ENCODE data around the gene SEMA5B. TPM values are rescaled to one million over a fixed set of nuclear protein-coding genes. Genes with fewer than 3 reads are reported as not detected.
A peak's percentile ranks its signal among the peaks of the same experiment; 100 is the strongest.

Gene SEMA5B
- total RNA-seq, 2 donors from 2014 or later, result 0.51 to 3.5 TPM

- Histone ChIP-seq H3K9me3 (no peaks in the 10 kb centered on the region), H3K4me3 (no peak overlapping the region), H3K4me1 (no peaks in the 10 kb centered on the region), H3K27ac (no peak overlapping the region), H3K36me3 (no peaks in the 10 kb centered on the region), H3K27me3 (no peaks in the 10 kb centered on the region)
- DNase-seq (ENCODE audit: low spot score), result no peak
- TF ChIP-seq CTCF (IDR thresholded peaks at IDR 0.05), result no peak
Observed at GRCh38 chr3:122911901-122912300, 115.7 kb downstream of the SEMA5B start.

- Histone ChIP-seq H3K27ac (no peak overlapping the region), H3K9me3 (no peaks in the 10 kb centered on the region), H3K4me1 (no peaks in the 10 kb centered on the region), H3K36me3 (no peaks in the 10 kb centered on the region), H3K4me3 (no peak overlapping the region), H3K27me3 (no peaks in the 10 kb centered on the region)
- no peak for DNase-seq (ENCODE audit: low spot score)
- TF ChIP-seq CTCF (IDR thresholded peaks at IDR 0.05), result no peak
Observed at GRCh38 chr3:122908251-122908650, 119.3 kb downstream of the SEMA5B start.

GRCh38 chr3:122907471-122907870 lies 120.1 kb downstream of the SEMA5B start:
- Histone ChIP-seq H3K27ac (no peak overlapping the region), H3K9me3 (no peaks in the 10 kb centered on the region), H3K4me1 (no peaks in the 10 kb centered on the region), H3K4me3 (no peak overlapping the region), H3K27me3 (no peaks in the 10 kb centered on the region), H3K36me3 (no peaks in the 10 kb centered on the region)
- DNase-seq (ENCODE audit: low spot score), result peak; percentile 43
- TF ChIP-seq CTCF (IDR thresholded peaks at IDR 0.05), result no peak

- Histone ChIP-seq H3K4me3 (no peak overlapping the region), H3K36me3 (no peaks in the 10 kb centered on the region), H3K27ac (no peak overlapping the region), H3K9me3 (no peaks in the 10 kb centered on the region), H3K4me1 (no peaks in the 10 kb centered on the region), H3K27me3 (no peaks in the 10 kb centered on the region)
- no peak for TF ChIP-seq CTCF (IDR thresholded peaks at IDR 0.05)
- DNase-seq (ENCODE audit: low spot score), result no peak
Observed at GRCh38 chr3:122903171-122903570, 124.4 kb downstream of the SEMA5B start.

GRCh38 chr3:122902326-122902725 lies 125.2 kb downstream of the SEMA5B start:
- H3K4me3 ChIP-seq, result no peak overlapping the region
- no peaks in the 10 kb centered on the region for H3K4me1 ChIP-seq
- no peak overlapping the region for H3K27ac ChIP-seq
- no peaks in the 10 kb centered on the region for H3K27me3 ChIP-seq
- no peaks in the 10 kb centered on the region for H3K9me3 ChIP-seq
- no peaks in the 10 kb centered on the region for H3K36me3 ChIP-seq
- DNase-seq (ENCODE audit: low spot score), result no peak
- no peak for TF ChIP-seq CTCF (IDR thresholded peaks at IDR 0.05)

GRCh38 chr3:122898298-122898697 lies 129.3 kb downstream of the SEMA5B start:
- no peak for DNase-seq (ENCODE audit: low spot score)
- Histone ChIP-seq H3K27me3 (no peaks in the 10 kb centered on the region), H3K4me1 (no peaks in the 10 kb centered on the region), H3K27ac (no peak overlapping the region), H3K36me3 (no peaks in the 10 kb centered on the region), H3K4me3 (no peak overlapping the region), H3K9me3 (no peaks in the 10 kb centered on the region)
- no peak for TF ChIP-seq CTCF (IDR thresholded peaks at IDR 0.05)

Measured in right atrium auricular region (tissue), 2 donors.